ENCODE measurements around the gene OR7C1. TPM values are rescaled to one million over a fixed set of nuclear protein-coding genes. Genes with fewer than 3 reads are reported as not detected.
A peak's percentile ranks its signal among the peaks of the same experiment; 100 is the strongest.
"Not testable (repeated sequence)": the region's sequence is repeated elsewhere in the genome, so short reads cannot be mapped to it uniquely, and the experiment has no call there.

The OR7C1 gene
- total and polyA plus RNA-seq, 2 donors from 2014 or later: 0.19 TPM; not detected in 1

DNA sequence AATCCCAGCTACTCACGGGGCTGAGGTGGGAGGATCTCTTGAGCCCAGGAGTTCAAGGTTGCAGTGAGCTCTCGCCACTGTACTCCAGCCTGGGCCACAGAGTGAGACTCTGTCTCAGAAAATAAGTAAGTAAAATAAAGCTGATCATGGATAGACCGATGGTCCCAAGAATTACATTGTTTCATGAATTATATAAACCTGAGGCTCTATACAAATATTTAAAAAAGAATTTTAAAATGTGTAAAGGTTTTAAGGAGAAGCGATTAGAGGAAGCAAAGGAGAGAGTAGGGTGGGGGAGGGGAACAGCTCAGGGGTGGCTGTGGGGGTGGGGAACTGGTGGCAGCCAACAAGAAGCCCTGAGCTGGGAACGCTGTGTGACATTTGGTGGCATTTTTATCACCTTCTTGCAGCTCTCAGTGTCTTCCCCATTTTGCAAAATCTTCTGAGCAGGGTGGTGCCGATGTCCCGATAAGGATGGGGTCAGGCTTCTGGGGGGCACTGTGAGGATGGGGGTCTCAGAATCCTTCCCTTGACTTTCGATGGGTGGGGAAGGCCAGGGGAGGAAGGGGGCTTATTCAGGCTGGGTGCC, 51.5 kb downstream of the OR7C1 start:
- DNase-seq; intact Hi-C loops (cut with DNase I); FAIRE-seq: not testable (repeated sequence)

DNA sequence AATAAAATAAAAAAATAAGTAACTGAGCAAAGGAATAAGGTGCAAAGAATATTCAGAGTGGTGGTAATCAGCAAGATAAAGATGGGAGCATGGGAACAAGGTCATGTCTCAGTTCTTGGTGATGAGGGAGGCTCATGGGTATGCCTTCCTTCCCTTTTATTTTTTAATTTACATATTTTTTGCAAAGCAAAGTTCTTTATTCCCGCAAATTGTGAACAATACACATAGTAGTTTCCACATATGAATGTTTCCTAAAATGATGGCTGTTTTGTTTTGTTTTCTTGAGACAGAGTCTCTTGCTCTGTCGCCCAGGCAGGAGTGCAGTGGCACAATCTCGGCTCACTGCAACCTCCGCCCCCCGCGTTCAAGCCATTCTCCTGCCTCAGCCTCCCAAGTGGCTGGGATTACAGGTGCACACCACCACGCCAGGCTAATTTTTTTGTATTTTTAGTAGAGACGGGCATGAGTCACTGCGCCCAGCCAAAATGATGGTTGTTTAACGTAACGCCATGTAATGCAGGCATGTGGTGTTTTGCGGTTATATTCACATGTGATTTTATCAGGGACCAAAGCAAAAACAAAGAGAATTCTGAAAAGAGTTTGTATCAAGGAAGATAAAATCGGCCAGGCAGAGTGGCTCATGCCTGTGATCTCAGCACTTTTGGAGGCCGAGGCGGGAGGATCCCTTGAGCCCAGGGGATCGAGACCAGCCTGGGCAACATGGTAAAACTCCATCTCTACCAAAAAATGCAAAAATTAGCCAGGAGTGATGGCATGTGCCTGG, 52.2 kb downstream of the OR7C1 start:
- Histone ChIP-seq H3K9ac (ENCODE audit: low read length in 3 of 3) (no peak overlapping the region), H3K36me3 (ENCODE audit: control insufficient read depth in 2 of 3, insufficient read depth in 3 of 3, low read length in 3 of 3) (no peaks in the 10 kb centered on the region), H3K4me1 (ENCODE audit: control insufficient read depth in 2 of 3, insufficient read depth in 2 of 3, low read depth in 1 of 3, low read length in 3 of 3) (no peaks in the 10 kb centered on the region), H3K9me3 (ENCODE audit: control insufficient read depth in 2 of 3, insufficient read depth in 1 of 3, low read length in 3 of 3) (no peaks in the 10 kb centered on the region), H3K27me3 (ENCODE audit: control insufficient read depth, insufficient read depth, low read length) (no peaks in the 10 kb centered on the region), H3K27ac (ENCODE audit: low read depth in 2 of 2, low read length in 2 of 2) (no peak overlapping the region), H3K4me3 (ENCODE audit: low read length in 3 of 3) (no peak overlapping the region)
- TF ChIP-seq, protein P1, sequence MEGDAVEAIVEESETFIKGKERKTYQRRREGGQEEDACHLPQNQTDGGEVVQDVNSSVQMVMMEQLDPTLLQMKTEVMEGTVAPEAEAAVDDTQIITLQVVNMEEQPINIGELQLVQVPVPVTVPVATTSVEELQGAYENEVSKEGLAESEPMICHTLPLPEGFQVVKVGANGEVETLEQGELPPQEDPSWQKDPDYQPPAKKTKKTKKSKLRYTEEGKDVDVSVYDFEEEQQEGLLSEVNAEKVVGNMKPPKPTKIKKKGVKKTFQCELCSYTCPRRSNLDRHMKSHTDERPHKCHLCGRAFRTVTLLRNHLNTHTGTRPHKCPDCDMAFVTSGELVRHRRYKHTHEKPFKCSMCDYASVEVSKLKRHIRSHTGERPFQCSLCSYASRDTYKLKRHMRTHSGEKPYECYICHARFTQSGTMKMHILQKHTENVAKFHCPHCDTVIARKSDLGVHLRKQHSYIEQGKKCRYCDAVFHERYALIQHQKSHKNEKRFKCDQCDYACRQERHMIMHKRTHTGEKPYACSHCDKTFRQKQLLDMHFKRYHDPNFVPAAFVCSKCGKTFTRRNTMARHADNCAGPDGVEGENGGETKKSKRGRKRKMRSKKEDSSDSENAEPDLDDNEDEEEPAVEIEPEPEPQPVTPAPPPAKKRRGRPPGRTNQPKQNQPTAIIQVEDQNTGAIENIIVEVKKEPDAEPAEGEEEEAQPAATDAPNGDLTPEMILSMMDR (IDR thresholded peaks at IDR 0.05; ENCODE audit: borderline replicate concordance, extremely low read depth, insufficient read depth): no peak
- intact Hi-C loops (cut with DNase I): no loop called here
- DNase-seq: no peak
- FAIRE-seq: no peak

More for the DNA sequence above, 51.5 kb downstream of the OR7C1 start:
- not testable (repeated sequence) for H3K27me3 ChIP-seq (ENCODE audit: control insufficient read depth, insufficient read depth, low read length); H3K27ac ChIP-seq (ENCODE audit: low read depth in 2 of 2, low read length in 2 of 2); H3K9ac ChIP-seq (ENCODE audit: low read length in 3 of 3); H3K4me3 ChIP-seq (ENCODE audit: low read length in 3 of 3); H3K9me3 ChIP-seq (ENCODE audit: control insufficient read depth in 2 of 3, insufficient read depth in 1 of 3, low read length in 3 of 3); H3K4me1 ChIP-seq (ENCODE audit: control insufficient read depth in 2 of 3, insufficient read depth in 2 of 3, low read depth in 1 of 3, low read length in 3 of 3); H3K36me3 ChIP-seq (ENCODE audit: control insufficient read depth in 2 of 3, insufficient read depth in 3 of 3, low read length in 3 of 3)

DNA sequence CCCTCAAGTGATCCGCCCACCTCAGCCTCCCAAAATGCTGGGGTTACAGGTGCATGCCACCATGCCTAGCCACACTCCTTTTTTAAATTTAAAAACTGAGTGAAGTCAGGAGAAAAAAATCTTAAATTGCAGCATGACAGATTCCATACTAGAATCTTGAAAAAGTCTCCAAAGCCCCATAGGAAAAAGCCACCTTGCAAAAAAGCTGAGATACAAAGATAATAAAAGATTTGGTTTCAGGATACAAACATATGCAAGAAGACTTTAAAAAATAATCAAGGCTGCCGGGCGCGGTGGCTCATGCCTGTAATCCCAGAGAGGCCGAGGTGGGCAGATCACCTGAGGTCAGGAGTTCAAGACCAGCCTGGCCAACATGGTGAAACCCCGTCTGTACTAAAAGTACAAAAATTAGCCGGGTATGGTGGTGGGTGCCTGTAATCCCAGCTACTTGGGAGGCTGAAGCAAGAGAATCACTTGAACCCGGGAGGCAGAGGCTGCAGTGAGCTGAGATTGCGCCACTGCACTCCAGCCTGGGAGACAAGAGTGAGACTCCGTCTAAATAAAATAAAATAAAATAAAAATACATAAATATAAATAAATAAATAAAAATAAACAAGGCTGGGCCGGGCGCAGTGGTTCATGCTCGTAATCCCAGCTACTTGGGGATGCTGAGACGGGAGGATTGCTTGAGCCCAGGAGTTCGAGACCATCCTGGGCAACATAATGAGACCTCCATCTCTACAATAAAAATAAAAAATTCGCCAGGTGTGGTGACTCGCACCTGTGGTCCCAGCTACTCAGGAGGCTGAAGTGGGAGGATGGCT, 53.1 kb downstream of the OR7C1 start:
- not testable (repeated sequence) for H3K27me3 ChIP-seq (ENCODE audit: control insufficient read depth, insufficient read depth, low read length); H3K27ac ChIP-seq (ENCODE audit: low read depth in 2 of 2, low read length in 2 of 2); FAIRE-seq

DNA sequence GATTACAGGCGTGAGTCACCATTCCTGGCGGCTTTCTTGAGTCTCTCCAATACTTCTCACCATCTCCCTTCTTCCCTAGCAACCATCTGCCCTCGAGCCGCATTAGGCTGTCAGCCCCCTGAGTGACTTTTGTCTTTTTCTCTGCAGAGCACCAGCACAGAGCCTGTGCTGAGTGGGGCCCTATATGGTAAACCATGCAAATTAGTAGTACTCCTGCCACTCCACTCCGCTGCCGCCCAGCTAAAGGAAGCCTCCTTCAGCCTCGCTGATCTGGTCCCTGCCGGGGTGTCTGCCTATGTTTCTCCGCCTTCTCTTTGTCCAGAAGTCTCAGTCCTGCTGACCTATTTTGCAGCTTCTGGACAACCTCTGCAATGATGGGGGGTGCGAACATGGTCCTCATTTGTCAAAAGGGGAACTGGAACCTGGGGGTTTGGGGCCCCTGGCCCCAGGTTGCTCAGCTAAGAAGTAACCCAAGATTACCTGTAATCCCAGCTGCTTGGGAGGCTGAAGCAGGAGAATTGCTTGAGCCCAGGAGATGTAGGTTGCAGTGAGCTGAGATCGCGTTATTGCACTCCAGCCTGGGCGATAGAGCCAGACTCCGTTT, 54.3 kb downstream of the OR7C1 start:
- H3K27ac ChIP-seq (ENCODE audit: low read depth in 2 of 2, low read length in 2 of 2); H3K27me3 ChIP-seq (ENCODE audit: control insufficient read depth, insufficient read depth, low read length); FAIRE-seq; H3K9ac ChIP-seq (ENCODE audit: low read length in 3 of 3); H3K4me1 ChIP-seq (ENCODE audit: control insufficient read depth in 2 of 3, insufficient read depth in 2 of 3, low read depth in 1 of 3, low read length in 3 of 3); H3K9me3 ChIP-seq (ENCODE audit: control insufficient read depth in 2 of 3, insufficient read depth in 1 of 3, low read length in 3 of 3); H3K4me3 ChIP-seq (ENCODE audit: low read length in 3 of 3); H3K36me3 ChIP-seq (ENCODE audit: control insufficient read depth in 2 of 3, insufficient read depth in 3 of 3, low read length in 3 of 3); intact Hi-C loops (cut with DNase I): not testable (repeated sequence)
- DNase-seq: peak in 1 of 5 donors; percentile 21

More for the DNA sequence above, 53.1 kb downstream of the OR7C1 start:
- H3K36me3 ChIP-seq (ENCODE audit: control insufficient read depth in 2 of 3, insufficient read depth in 3 of 3, low read length in 3 of 3); H3K4me1 ChIP-seq (ENCODE audit: control insufficient read depth in 2 of 3, insufficient read depth in 2 of 3, low read depth in 1 of 3, low read length in 3 of 3); H3K9me3 ChIP-seq (ENCODE audit: control insufficient read depth in 2 of 3, insufficient read depth in 1 of 3, low read length in 3 of 3); H3K4me3 ChIP-seq (ENCODE audit: low read length in 3 of 3); H3K9ac ChIP-seq (ENCODE audit: low read length in 3 of 3); intact Hi-C loops (cut with DNase I): not testable (repeated sequence)
- DNase-seq: peak in 1 of 5 donors; percentile 18

Measured in kidney (tissue), 14 donors.